Prostate gland (tissue), 2 donors: Measurements from ENCODE around the gene LRRC18.

Source experiments
- CTCF ChIP-seq, 4 experiments: fragments of 200-600 bp in 2 of 4; fragments of 450-650 bp in 2 of 4; sonication (generic) in 2 of 4; IDR thresholded peaks; 1 replicate in 3 of 4; 2 replicates in 1 of 4; pipeline ENCODE4 v1.5.1; 2016 to 2019; ENCODE audit warnings: antibody characterized with exemption in 4 of 4, mild to moderate bottlenecking in 2 of 4, moderate library complexity in 2 of 4
- POLR2A ChIP-seq: fragments of 450-650 bp; IDR thresholded peaks from one replicate; pipeline ENCODE4 v1.6.1; 2016; ENCODE audit warnings: antibody characterized with exemption, mild to moderate bottlenecking
- POLR2AphosphoS5 ChIP-seq: sonication (generic); formaldehyde crosslinking; IDR thresholded peaks from one replicate; pipeline ENCODE4 v1.6.1; 2017; ENCODE audit warnings: antibody characterized with exemption

- TF ChIP-seq CTCF (IDR thresholded peaks at IDR 0.05), result no peak
- no peak for TF ChIP-seq POLR2A
- TF ChIP-seq POLR2AphosphoS5, result no peak
These were observed 577 bp downstream of the LRRC18 start for GRCh38 chr10:48938990-48939536.
